Measurements from ENCODE around the gene GPAT3. TPM values are rescaled to one million over a fixed set of nuclear protein-coding genes. Genes with fewer than 3 reads are reported as not detected.

The GPAT3 gene
- total RNA-seq, 4 donors from 2014 or later = 3.7 to 7.5 (median 5.4) TPM

DNA sequence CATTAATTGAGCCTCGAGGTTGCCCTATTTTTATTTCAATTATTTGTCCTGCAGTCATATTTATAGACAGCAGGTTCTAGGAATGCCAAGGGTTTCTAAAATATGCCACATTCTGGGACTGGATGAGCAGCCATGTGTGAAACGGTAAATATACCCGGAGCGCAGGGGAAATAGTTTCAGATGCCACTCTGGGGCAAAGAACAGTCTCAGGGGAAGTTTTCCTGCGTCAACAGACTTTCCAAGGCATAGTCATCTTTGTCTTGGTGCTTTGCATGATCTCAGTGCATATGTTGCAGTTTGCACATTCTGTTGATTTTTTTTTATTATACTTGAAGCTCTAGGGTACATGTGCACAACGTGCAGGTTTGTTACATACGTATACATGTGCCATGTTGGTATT lies 71.0 kb downstream of the GPAT3 start:
- TF ChIP-seq POLR2A (IDR thresholded peaks at IDR 0.05; ENCODE audit: low read depth) (no peak), CTCF (IDR thresholded peaks at IDR 0.05) (no peak), POLR2AphosphoS5 (IDR thresholded peaks at IDR 0.05) (no peak), EP300 (IDR thresholded peaks at IDR 0.05) (no peak)
- H3K27me3 ChIP-seq = no peaks in the 10 kb centered on the region
- peaks cover 3 to 8% (median 4%) of the 10 kb centered on the region in 4 donors for H3K4me1 ChIP-seq
- H3K9me3 ChIP-seq = peaks cover 0 to 6% (median 3%) of the 10 kb centered on the region in 4 donors
- 71% methylated on average over 7 of the region's 7 CpGs for WGBS
- H3K36me3 ChIP-seq = peaks cover 0 to 9% (median 0%) of the 10 kb centered on the region in 4 donors
- no peak overlapping the region for H3K4me3 ChIP-seq
- H3K27ac ChIP-seq (replicated peaks in 1 of 4) = no peak overlapping the region
- intact Hi-C loops (cut with DNase I) = no loop called here
- DNase-seq (ENCODE audit: extremely low spot score) = no peak

DNA sequence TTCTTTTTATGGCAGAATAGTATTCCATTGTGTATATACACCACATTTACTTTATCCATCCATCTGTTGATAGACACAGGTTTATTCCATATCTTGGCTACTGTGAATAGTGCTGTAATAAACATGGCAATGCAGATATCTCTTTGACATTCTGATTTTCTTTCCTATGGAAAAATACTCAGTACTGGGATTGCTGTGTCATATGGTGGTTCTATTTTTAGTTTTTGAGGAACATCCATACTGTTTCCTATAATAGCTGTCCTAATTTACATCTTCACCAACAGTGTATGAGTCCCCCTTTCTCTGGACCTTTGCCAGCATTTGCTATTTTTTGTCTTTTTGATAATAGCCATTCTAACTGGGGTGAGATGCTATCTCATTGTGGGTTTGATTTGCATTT lies 73.5 kb downstream of the GPAT3 start:
- TF ChIP-seq CTCF (IDR thresholded peaks at IDR 0.05) (no peak), POLR2A (IDR thresholded peaks at IDR 0.05; ENCODE audit: low read depth) (no peak), EP300 (IDR thresholded peaks at IDR 0.05) (no peak), POLR2AphosphoS5 (IDR thresholded peaks at IDR 0.05) (no peak)
- peaks cover 0 to 9% (median 0%) of the 10 kb centered on the region in 4 donors for H3K36me3 ChIP-seq
- no peak for DNase-seq (ENCODE audit: extremely low spot score)
- H3K4me3 ChIP-seq = no peak overlapping the region
- H3K27ac ChIP-seq (replicated peaks in 1 of 4) = no peak overlapping the region
- peaks cover 0 to 3% (median 0%) of the 10 kb centered on the region in 4 donors for H3K4me1 ChIP-seq
- H3K27me3 ChIP-seq = no peaks in the 10 kb centered on the region
- intact Hi-C loops (cut with DNase I) = no loop called here
- H3K9me3 ChIP-seq = peaks cover 0 to 29% (median 25%) of the 10 kb centered on the region in 4 donors

DNA sequence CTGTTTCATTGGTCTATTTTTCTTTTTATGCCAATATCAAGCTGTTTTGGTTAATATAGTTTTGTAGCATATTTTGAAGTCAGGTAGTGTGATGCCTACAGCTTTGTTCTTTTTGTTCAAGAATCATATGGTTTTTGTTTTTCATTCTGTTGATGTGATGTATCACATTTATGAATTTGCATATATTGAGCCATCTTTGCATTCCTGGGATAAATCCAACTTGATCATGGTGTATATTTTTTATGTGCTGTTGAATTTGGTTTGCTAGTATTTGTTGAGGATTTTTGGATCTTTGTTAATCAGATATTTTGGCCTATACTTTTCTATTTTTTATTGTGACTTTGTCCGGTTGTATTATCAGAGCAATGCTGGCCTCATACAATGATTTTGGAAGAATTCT lies 74.8 kb downstream of the GPAT3 start:
- Histone ChIP-seq H3K4me1 (no peaks in the 10 kb centered on the region), H3K27me3 (no peaks in the 10 kb centered on the region), H3K9me3 (peaks cover 0 to 35% (median 30%) of the 10 kb centered on the region in 4 donors), H3K27ac (replicated peaks in 1 of 4) (no peak overlapping the region), H3K4me3 (no peak overlapping the region), H3K36me3 (no peaks in the 10 kb centered on the region)
- DNase-seq (ENCODE audit: extremely low spot score) = no peak
- 100% methylated on average over 1 of the region's 1 CpG for WGBS
- intact Hi-C loops (cut with DNase I) = no loop called here
- TF ChIP-seq CTCF (IDR thresholded peaks at IDR 0.05) (no peak), POLR2A (IDR thresholded peaks at IDR 0.05; ENCODE audit: low read depth) (no peak), POLR2AphosphoS5 (IDR thresholded peaks at IDR 0.05) (no peak), EP300 (IDR thresholded peaks at IDR 0.05) (no peak)

- DNase-seq (ENCODE audit: extremely low spot score) = no peak
- intact Hi-C loops (cut with DNase I) = no loop called here
- no peak for TF ChIP-seq CTCF (IDR thresholded peaks at IDR 0.05)
- no peak for TF ChIP-seq POLR2AphosphoS5 (IDR thresholded peaks at IDR 0.05)
- no peak for TF ChIP-seq POLR2A (IDR thresholded peaks at IDR 0.05; ENCODE audit: low read depth)
- TF ChIP-seq EP300 (IDR thresholded peaks at IDR 0.05) = no peak
- Histone ChIP-seq H3K9me3 (peaks cover 0 to 35% (median 30%) of the 10 kb centered on the region in 4 donors), H3K4me1 (peaks cover 3 to 7% (median 3%) of the 10 kb centered on the region in 4 donors), H3K27ac (replicated peaks in 1 of 4) (no peak overlapping the region), H3K4me3 (no peak overlapping the region), H3K36me3 (no peaks in the 10 kb centered on the region), H3K27me3 (no peaks in the 10 kb centered on the region)
Measured at GRCh38 chr4:83613023-83613422, 77.1 kb downstream of the GPAT3 start.

DNA sequence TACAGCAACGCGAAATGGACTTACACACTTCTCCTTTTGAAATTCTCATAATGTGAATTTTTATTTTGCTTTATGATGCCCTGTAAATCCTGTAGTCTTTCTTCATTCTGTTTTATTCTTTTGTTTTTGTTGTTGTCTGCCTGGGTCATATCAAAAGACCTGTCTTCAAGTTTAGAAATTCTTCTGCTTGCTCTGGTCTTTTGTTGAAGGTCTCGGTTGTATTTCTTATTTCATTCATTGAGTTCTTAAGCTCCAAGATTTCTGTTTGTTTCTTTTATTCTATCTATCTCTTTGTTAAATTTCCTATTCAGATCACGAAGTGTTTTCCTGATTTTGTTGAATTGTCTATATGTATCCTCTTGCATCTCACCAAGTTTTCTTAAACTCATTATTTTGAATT lies 78.1 kb downstream of the GPAT3 start:
- H3K36me3 ChIP-seq = no peaks in the 10 kb centered on the region
- peaks cover 6 to 16% (median 13%) of the 10 kb centered on the region in 4 donors for H3K4me1 ChIP-seq
- 91% methylated on average over 4 of the region's 4 CpGs for WGBS
- DNase-seq (ENCODE audit: extremely low spot score) = no peak
- intact Hi-C loops (cut with DNase I) = no loop called here
- no peak for TF ChIP-seq POLR2A (IDR thresholded peaks at IDR 0.05; ENCODE audit: low read depth)
- no peak for TF ChIP-seq POLR2AphosphoS5 (IDR thresholded peaks at IDR 0.05)
- no peak for TF ChIP-seq CTCF (IDR thresholded peaks at IDR 0.05)
- no peak for TF ChIP-seq EP300 (IDR thresholded peaks at IDR 0.05)
- H3K4me3 ChIP-seq = no peak overlapping the region
- peaks cover 0 to 35% (median 30%) of the 10 kb centered on the region in 4 donors for H3K9me3 ChIP-seq
- no peak overlapping the region for H3K27ac ChIP-seq (replicated peaks in 1 of 4)
- no peaks in the 10 kb centered on the region for H3K27me3 ChIP-seq

Data from esophagus muscularis mucosa (tissue), 4 donors.